Measurements from ENCODE around the gene HMGXB3.

DNA sequence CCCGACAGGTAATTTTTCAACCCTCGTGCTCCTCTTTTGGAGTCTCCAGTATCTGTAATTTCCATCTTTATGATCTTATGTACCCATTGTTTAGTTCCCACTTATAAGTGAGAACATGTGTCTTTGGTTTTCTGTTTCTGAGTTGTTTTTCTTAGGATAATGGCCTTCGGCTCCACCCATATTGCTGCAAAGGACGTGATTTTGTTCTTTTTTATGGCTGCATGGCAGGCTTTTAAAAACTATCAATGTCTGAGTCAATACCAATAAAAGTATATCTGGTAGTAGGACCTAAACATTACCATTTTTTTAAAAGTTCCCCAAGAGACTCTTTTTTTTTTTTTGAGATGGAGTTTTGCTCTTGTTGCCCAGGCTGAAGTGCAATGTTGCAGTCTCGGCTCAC lies 43.9 kb upstream of the HMGXB3 start:
- no peak for TF ChIP-seq CTCF (IDR thresholded peaks at IDR 0.05)
- TF ChIP-seq ZFX (IDR thresholded peaks at IDR 0.05; ENCODE audit: borderline replicate concordance) = no peak

All from 22Rv1 (cell line).